CD4-positive, alpha-beta T cell treated with Interleukin-1 beta for 1 hour (primary cell): ENCODE results near the gene TEX51.

ENCODE experiments used
- DNase-seq, 2 donors: peaks; one replicate each; pipeline ENCODE4 v3.0.0-alpha.2; 2020 to 2022

TEX51 gene

DNA sequence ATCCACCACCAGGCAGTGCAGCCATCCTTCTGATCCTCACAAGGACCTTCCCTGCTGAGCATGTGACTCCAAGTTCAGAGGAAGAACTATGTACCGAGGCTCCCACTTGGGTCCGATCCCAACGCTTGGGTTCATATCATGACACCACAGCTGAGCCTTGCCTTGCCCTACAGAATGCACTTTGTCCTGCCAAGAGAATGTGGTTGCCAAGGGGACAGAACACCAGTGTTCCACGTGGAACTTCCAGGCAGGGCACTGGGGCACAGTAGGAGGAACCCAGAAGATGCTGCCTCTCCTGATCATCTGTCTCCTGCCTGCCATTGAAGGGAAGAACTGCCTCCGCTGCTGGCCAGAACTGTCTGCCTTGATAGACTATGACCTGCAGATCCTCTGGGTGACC lies at the start of gene TEX51:
TEX51 (plus strand) TSS at position 255 of the 400 bp plus-strand sequence; CDS start at position 284, 29 bp downstream.
- no peak for DNase-seq

DNA sequence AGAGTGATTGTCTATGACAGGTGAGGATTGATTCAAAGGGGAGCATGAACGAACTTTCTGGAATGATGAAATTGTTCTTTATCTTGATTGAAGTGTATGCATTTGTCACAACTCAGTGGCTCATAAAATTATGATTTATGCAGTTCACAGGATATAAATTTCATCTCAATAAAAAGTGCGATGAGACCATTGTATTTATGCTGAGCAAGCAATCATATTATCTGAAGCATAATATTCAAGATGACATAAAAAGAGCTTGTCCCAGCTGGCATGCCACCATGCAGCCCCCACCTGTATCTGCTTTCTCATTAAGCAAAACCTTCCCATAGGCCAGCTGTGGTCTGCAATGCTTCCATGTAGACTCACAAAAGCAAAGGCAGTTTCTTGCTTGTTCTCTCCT lies 49.6 kb upstream of the TEX51 start:
- no peak for DNase-seq

DNA sequence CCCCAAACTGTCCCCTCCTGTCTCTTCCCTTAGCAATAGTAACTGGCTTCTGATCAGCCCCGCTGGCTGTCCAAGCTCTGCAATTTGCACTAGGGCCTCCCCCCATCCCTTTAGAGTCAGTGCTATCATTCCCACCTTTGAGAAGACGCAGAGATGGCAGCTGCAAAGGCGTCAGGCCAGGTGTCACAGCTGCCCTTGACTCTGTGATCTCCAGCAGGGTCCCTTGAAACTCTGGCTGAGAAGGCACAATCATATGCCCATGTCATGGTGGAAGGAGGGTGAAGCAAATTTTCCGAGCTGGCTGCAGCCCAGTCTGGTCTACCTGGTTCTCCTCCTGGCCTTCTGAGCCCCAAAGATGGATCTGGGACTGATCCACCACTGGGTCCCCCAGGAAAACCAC lies 49.2 kb upstream of the TEX51 start:
- no peak for DNase-seq

DNA sequence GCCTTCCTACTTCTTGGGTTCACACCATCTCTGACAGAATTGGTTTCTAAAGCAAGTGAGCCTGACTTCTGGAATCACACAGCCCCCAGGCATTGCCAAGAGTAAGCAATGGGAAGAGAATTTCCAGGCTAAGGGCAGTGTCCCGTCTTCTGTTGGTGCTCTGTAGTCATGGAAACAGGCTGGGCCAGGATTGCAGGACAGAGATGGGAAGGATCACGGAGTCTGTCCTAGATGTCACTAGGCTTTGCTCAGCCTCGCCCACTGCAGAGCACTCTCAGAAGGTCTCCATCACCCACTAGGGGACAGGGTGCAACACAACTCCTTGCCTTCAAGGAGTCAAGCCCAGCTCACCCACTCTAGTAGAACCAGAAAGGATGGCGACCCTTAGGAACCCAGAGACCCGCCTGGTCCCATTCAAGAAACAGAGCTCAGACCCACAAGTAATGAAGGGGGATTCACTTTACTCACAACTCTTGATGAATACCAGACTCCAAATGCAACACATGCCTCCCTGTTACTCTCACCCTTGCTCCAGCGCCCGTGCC lies 48.6 kb upstream of the TEX51 start:
- no peak for DNase-seq

DNA sequence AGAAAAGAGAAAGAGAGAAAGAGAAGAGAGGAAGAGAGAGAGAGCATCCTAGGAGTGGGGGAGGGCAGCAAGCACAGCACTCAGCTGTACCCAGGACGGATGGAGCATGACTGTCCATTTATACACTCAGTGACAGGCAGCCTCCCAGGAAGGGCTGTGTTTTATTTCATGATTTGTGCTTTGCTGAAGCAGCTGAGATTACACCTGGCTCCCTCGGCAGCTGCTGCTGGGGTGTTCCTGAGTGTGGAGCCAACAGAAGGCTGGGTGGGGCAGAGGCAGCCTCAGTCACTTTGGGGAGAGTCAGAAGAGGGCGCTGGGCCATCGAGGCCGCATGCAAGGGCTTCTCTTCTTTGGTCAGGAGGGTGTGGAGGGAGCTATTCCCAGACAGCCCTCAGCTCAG lies 47.8 kb upstream of the TEX51 start:
- no peak for DNase-seq

DNA sequence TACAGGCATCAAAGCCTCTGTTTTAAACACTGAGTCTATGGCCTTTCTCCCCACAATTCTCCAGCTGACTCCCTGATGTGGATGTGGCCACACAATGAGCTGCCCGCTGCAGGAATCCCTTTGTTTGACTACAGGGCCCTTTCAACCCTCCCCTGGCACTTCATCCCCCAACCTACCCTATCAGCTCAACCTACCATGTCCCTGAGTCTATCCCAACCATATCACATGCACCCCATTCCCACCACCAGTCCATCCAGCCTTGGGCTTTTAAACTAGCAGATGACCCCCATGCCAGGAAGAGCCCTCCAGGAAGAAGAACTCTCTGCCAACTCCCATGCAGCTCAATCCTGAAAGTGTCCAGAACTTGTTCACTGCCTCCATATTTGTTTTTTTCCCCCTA lies 46.9 kb upstream of the TEX51 start:
- no peak for DNase-seq

DNA sequence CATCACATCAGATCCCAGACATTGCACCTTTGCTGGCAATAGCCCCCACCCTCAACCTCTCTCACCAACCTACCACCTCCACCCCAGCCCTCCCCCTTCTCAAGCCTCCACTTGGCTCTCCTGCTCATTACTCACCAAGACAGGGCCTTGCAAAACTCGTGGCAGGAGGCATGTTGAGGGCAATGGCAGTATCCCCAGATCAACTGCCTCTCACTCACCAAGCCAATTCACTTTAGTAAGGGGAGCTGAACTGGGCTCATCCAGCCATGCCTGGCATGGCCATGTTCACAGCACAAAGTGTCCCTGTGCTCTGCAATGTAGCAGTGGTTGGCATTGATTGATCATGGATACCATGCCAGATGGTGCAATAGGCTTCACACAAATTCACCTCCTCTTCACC lies 46.3 kb upstream of the TEX51 start:
- DNase-seq = no peak

DNA sequence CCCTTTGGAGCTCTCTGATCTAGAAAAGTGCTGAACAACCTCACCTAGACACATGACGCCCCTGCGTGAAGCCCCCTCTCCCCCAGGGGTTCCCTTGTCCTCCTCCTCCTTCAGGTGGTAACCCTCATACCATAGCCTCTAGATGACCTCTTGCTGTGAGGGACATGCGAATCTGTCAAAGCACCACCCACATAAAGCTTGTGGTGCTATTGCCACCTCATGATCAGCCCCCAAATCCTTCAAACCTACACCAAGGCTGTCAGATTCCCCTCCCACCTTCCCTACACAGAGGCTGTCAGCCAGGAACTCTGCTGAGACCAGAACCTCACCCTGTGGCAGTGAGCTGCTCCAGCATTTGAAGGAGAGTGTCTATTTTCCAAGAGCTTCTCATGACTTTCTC lies 43.1 kb upstream of the TEX51 start:
- no peak for DNase-seq

DNA sequence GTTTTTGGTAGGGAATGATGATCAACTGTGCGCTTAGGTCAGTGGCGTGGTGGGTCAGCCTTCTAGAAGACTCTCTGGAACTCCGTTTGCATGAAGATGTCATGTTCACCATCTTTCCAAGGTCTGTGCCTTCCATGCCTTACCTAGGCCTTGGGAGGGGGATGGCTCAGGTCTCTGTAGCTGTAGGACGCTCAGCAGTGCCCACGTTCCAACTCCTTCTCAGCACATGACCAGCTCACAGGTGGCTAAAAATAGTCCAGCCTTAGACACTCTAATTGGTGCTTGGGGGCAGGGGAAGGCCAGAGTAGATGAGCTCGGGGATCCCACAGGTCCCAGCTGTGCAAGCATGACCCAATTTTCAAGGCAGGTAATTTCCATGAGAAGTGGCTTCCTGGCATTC lies 42.3 kb upstream of the TEX51 start:
- DNase-seq = no peak

DNA sequence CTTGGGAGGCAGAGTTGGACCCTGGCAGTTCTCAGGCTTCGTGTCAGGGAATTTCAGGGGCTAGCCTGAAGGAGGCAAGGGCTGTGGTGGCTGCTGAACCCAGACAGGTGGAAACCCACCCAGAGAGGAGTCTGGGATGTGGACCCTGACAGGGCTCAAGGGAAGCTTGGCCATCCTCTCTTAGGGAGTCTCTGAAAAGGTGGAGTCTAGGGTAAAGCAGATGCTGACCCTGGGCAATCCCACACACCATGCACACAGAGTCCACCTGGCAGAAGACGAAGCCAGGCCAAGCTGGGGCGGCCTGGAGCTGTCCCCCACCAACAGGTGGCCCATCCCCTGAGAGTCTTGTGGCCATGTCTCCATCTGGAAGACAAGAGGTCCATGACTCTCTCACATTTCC lies 41.2 kb upstream of the TEX51 start:
- DNase-seq = no peak

DNA sequence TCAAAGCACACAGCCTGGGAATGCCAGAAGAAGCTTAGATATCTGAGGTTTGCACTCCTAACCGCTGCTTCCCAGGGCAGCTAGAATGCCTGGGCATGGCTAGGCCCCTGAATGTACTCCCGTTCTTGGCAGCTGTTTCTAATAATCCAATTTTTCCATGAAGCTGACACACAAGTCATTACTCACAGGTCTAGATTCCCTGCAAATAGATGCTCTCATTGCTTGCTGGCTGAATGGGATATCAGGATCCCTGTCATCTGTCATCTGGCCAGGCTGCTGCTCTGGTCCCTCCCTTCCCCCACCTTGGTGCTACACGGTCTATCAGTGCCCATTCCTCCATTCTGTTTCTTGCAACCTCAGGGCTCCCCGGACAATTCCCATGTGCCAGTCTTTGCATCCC lies 40.7 kb upstream of the TEX51 start:
- no peak for DNase-seq

DNA sequence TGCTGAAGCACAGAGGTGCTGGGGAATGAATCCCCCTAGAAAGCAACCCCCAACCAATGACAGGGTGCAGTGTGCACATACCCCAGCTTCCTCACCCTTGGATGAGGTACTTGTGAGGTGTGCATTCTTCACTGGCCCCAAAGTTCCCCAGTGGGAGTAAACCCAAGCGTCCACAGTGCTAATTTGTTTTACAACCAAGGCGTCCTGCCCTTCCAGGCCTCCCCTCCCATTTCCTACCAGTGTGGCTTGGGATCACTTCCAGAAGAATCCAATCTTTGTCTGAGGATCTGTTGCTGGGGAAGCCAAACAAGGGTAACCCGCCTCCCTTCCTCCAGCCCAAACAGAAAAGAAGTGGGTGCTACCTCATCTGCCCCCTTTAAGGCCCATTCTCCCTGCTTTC lies 40.3 kb upstream of the TEX51 start:
- DNase-seq = no peak

DNA sequence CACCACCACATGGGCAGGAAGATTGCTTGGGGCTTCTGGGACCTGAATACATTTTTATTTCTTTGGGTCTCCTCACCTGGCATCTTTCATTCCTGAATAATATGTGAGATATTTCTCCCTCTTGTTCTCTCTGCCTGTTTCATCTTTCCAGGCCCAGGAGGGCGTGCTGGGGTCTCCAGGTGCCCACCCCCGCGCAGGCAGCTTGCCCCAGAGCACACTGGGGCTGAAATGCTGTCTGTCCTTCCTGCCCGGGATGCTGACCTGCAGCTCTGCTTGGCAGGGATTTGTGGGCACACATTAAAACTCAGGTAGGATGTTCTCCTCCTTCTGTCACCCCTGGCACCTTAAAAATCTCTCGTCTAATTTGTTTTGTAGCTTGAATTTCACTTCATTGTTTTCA lies 39.7 kb upstream of the TEX51 start:
- no peak for DNase-seq

DNA sequence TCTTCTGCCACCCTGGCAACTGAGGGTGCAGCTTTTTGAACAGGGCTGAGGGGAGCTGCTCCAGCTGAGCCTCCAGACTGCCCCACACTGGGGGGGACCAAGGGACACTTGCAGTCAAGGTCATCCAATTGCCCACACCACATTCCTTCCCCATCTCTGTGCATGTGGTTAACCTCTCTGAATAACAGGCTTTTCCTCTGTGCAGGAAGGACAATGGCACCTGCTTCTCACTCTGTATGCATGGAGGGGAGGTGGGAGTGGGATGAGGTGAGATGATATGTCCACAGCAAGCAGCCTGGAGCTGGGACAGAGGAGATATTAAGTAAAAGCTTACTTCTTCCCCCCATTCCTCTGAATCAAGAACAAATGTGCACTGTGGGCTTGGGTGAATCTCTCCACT lies 39.1 kb upstream of the TEX51 start:
- no peak for DNase-seq

DNA sequence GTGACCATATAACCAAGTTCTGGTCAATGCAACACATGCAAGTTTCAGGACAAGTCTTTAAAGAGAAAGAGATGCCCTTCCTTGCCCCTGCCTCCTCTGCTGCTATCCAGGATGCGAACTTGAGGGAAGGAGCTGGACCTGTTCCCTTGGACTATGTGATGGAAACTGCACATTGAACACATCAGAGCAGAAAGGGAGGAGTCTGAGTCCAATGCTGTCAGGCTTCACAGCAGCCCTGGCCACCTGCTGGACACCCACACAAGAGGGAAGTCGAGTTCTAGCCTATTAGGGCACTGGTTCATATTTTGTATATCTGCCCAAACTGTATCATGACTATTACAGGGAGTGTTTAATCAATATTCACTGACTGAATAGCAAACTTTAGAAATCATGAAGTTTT lies 38.3 kb upstream of the TEX51 start:
- no peak for DNase-seq

DNA sequence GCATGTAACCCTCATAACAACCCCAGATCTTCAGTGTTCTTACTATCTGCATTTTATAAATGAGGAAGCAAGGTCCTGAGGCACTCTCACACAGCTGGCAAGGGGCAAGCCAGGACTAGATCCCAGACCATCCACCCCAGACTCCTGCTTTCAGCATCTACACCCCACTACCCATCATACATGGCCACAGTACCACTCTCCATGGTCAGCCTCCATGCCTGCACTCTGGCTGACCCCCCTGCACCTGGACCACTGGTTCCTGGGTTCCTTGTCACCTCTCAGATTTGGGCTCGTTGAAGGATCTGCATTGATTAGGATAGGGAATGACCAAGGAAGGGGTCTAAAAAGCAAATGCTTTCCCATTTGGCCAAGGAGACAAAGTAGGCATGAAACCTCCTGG lies 36.0 kb upstream of the TEX51 start:
- DNase-seq = no peak

DNA sequence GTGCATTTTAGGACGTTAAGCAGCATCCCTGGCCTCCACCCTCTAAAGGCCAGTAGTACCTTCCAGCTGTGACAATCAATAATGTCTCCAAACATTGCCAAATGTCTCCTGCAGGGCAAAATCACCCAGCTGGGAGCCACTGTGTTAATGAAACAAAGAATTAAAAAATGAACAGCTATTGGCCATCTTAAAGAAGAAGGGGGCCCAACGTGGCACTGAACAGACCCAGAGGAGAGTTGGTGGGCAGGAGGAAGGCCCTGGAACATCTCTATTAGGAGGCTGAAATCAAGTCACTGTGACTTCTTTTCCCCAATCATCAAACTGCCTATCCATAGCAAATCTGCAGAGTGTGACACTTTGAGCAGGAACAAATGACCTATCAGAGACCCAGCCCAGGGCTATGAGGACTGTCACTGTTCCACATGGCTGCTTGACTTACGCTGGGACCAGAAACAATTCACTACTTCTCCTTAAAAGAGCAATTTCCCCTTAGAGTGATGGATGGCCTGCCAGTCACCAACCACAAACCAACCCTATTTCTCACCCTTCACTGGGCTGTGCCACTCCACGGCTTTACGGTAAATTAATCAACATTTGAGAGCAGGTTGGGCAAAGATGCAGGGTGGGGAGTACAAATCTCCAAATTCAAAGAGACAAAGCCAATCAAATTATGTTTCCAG lies 35.2 kb upstream of the TEX51 start:
- no peak for DNase-seq

DNA sequence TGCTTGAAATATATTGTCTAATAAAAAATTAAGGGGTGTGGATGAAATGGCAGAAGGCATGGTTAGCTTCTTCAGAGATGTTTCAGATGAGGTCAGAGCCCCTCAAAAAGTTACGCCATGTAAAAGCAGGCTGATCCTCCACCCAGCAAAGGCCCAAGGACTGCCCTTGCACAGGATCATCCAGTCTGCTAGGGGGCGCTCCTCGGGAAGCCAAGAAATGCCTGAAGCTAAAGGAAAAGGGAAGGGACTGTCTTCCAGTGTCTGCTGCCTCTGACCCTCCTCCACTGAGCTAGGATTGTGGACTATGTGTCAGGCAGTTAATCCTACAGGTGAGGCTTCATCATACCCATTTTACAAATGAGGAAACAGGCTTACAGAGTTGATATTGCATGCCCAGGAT lies 33.8 kb upstream of the TEX51 start:
- no peak for DNase-seq

DNA sequence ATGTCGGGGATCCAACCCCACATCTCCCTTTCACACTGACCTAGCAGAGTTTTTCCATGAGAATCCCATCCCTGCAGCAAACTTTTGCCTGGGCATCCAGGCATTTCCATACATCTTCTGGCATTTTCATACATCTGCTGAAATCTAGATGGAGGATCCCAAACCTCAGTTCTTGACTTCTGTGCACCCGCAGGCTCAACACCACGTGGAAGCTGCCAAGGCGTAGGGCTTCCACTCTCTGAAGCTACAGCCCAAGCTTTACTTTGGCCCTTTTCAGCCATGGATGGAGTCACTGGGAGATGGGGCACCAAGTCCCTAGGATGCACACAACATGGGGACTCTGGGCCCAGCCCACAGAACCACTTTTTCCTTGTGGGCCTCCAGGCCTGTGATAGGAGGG lies 32.2 kb upstream of the TEX51 start:
- DNase-seq = no peak

DNA sequence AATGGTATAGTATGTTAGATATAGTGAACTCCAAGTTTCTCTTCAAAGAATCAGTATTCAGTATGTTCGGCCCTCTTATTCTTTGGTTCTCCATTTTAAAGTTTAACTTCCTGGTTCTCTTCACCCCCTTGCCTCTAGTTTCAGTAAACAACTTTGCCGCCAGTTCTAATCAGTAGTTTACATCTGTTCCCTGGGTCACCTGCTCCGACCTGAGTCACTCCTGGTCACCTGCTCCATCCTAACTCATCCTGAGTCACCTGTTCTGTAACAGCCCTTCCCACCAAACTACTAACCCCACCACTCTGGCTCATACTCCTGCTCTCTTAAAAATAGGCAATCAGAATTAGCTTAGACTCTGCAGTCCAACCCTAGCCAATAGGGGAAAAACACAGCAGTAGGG lies 23.7 kb upstream of the TEX51 start:
- DNase-seq = no peak

DNA sequence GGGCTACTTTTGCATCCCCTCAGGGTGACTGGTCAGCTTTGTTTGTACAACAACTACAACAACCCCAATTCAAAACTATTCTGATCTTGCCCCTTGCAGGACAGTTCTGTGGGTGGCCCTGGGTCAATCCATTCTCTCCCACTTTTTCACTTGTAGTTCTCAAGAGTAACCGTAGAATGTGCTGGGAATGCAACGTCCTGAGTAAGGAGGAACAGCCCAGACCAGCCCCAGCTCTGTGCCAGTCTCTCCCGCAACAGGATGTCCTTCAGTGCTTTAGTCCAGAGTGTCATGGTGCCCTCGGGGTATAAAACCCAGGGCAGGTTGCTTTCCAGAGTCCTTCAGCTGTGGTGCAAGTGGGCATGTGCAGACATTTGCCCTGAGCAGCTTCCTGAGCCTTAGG lies 22.1 kb upstream of the TEX51 start:
- DNase-seq = no peak

DNA sequence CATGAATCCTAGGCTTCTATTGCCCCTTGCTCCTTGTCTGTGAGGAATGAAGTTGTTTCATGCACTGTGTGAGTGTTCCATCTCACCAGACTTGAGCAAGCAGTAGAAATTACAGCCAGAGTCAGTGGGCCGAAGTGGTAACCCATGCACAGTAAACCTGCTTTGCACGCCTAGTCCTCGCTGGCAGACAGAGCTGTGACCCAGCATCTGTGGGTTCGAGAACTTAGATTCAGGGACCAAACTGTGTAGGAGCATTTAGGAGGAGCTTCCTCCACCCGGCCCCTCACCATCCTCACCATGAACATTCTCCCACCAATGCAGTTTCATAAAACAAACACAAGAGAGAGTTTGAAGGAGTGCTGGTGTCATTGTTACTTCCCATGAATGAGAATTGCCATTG lies 21.6 kb upstream of the TEX51 start:
- no peak for DNase-seq

DNA sequence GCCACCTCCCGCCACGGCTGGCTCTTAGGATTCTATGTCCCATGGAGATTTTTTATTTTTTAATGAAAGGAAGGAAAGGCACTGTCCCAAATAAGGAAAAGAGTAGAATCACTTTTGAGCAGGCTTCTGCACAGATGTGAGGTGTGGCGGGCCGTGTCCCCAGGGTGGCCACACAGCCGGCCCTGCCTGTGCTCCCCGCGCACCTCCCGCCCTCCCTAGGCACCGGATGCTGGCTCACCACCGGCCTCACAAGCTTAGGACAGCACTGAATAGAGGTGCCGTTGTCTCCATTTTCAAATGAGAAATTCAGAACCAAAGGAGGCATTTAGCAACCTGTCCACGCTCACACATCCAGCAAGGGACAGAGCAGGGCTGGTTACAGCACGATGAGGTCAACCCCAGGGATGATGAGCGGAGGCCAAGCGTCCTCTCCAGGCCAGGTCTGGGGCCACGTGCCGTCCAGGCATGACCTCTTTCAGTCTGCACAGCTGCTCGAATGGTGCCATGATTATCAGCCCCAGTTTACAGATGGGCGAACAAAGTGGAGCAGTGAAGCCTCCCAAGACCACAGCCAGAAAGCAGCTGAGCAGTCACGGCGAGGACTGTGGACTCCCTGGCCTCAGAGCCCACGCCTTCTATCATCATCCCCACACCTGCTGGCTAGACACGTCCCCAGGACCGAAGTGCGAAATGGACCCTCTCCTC lies 20.7 kb upstream of the TEX51 start:
- DNase-seq = no peak

DNA sequence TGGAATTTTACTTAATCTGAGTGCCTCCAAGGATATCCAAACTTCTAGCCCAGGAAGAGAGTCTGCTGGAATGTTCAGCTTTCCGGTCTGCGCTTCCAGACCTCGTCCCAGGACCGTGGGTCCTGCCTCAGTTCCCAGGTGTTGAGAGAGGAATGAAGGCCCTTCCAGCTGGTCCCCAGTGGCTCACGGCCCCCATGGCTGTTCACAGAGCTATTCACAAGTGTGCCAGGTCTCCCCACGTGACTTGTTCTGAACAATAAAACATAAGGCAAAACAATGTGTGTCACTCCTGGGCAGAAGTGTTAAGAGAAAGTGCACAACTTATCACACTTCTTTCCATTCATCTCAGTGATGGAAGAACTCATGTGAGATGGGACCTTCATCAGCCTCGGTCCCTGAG lies 20.1 kb upstream of the TEX51 start:
- DNase-seq = no peak
